ENCODE data around the gene PPP1R2C.

The PPP1R2C gene

GRCh38 chrX:42807393-42807792 is 29.4 kb upstream of the PPP1R2C start:
- DNase-seq (ENCODE audit: low spot score): no peak
- TF ChIP-seq, protein P1, sequence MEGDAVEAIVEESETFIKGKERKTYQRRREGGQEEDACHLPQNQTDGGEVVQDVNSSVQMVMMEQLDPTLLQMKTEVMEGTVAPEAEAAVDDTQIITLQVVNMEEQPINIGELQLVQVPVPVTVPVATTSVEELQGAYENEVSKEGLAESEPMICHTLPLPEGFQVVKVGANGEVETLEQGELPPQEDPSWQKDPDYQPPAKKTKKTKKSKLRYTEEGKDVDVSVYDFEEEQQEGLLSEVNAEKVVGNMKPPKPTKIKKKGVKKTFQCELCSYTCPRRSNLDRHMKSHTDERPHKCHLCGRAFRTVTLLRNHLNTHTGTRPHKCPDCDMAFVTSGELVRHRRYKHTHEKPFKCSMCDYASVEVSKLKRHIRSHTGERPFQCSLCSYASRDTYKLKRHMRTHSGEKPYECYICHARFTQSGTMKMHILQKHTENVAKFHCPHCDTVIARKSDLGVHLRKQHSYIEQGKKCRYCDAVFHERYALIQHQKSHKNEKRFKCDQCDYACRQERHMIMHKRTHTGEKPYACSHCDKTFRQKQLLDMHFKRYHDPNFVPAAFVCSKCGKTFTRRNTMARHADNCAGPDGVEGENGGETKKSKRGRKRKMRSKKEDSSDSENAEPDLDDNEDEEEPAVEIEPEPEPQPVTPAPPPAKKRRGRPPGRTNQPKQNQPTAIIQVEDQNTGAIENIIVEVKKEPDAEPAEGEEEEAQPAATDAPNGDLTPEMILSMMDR (IDR thresholded peaks at IDR 0.05; ENCODE audit: extremely low read depth, missing control alignments): no peak

- TF ChIP-seq, protein P1 (IDR thresholded peaks at IDR 0.05; ENCODE audit: extremely low read depth, missing control alignments): no peak
- no peak for DNase-seq (ENCODE audit: low spot score)
Observed at GRCh38 chrX:42804524-42804923, 26.6 kb upstream of the PPP1R2C start.

DNA sequence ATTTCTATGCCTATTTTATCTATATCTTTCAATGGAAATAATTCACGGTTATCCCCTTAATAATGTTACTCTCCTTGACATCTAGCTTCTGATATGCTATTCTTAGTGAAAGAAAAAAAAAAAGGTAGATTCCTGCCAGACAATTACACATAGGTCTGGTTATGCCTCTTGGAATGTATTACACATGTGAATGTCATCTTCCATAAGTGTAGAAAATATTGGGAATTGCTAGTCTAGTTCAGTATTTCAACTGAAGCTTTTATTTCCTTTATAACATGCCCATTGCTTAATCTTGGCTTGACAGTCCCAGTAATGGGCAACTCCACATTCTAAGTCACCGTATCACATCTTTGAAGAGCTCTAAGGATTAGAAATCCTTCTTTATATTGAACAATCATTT is 25.4 kb upstream of the PPP1R2C start:
- TF ChIP-seq, protein P1 (IDR thresholded peaks at IDR 0.05; ENCODE audit: extremely low read depth, missing control alignments): no peak

GRCh38 chrX:42797651-42798269 is 19.8 kb upstream of the PPP1R2C start:
- TF ChIP-seq, protein P1 (IDR thresholded peaks at IDR 0.05; ENCODE audit: extremely low read depth, missing control alignments): no peak

More for the DNA sequence above, 25.4 kb upstream of the PPP1R2C start:
- DNase-seq (ENCODE audit: low spot score): no peak

DNA sequence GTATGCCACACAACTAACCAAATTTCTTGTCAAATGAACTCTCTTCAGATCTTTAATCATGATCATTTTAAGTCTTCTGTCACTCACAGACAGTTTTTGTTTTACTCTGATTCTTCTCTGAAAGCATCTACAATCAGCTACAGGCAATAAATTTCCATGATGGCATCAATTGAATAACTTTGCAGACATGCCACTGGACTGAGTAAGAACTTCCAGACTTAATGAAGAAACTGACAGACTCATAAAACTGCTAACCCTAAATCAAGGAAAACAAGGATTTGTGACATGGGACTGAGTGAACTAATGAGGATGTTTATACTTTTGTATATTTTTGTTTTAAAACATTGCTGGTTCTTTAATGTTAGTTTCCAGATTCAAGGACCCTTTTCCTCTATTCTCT is 5.5 kb upstream of the PPP1R2C start:
- TF ChIP-seq, protein P1 (IDR thresholded peaks at IDR 0.05; ENCODE audit: extremely low read depth, missing control alignments): no peak
- no peak for DNase-seq (ENCODE audit: low spot score)

More at GRCh38 chrX:42797651-42798269, 19.8 kb upstream of the PPP1R2C start:
- DNase-seq (ENCODE audit: low spot score): no peak

- DNase-seq (ENCODE audit: low spot score): no peak
- TF ChIP-seq, protein P1 (IDR thresholded peaks at IDR 0.05; ENCODE audit: extremely low read depth, missing control alignments): no peak
Observed at GRCh38 chrX:42776195-42776594, 1.8 kb downstream of the PPP1R2C start.

DNA sequence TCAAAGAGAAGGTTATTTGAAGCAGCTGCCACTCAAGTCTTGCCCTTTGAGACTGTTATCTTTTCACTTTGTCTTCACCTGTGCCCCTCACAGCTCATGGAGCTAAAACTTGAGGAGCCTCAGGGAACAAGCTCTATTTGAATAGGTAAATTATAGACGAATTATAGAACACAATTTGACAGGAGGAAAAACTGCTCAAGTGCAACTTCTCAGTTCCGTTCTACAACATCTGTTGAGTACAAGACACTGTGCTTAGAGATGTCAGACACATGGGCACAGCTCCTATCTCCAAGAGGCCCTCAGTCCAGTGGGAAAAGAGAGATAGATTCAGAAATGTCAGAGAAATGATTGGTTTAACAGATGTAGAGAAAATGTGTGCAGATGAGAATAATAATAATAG is 5.1 kb downstream of the PPP1R2C start:
- no peak for DNase-seq (ENCODE audit: low spot score)
- TF ChIP-seq, protein P1 (IDR thresholded peaks at IDR 0.05; ENCODE audit: extremely low read depth, missing control alignments): no peak

All from GM20000 (cell line).